WTC11 (cell line): ENCODE measurements around the gene BBS12. TPM values are rescaled to one million over a fixed set of nuclear protein-coding genes. Genes with fewer than 3 reads are reported as not detected.

ENCODE experiments used
- ATAC-seq: fragments of 200-7000 bp; cut with Tn5 transposase; 2 replicates; pipeline ENCODE4 v1.10.0; 2021; ENCODE audit warnings: mild to moderate bottlenecking, moderate library complexity
- CTCF ChIA-PET: fragments of 300-600 bp; sonication (Branson Sonifier 250); formaldehyde crosslinking; loops from one replicate; lab custom pipeline; 2021; ENCODE audit warnings: antibody characterized with exemption; lab: Charles Lee
- POLR2A ChIA-PET: fragments of 350-600 bp; sonication (Branson Sonifier 250); formaldehyde crosslinking; loops from one replicate; lab custom pipeline; 2021; ENCODE audit warnings: antibody characterized with exemption; lab: Charles Lee
- DNase-seq: peaks from one replicate; pipeline ENCODE4 v3.0.0; 2021; ENCODE audit warnings: low spot score
- H3K27ac Mint-ChIP-seq: 2 replicates; pipeline ENCODE4 v1.8.0; 2021; ENCODE audit warnings: mixed read lengths
- H3K27me3 Mint-ChIP-seq: 2 replicates; pipeline ENCODE4 v1.8.0; 2021; ENCODE audit warnings: low read depth, mild to moderate bottlenecking, moderate library complexity, mixed read lengths
- H3K36me3 Mint-ChIP-seq: 2 replicates; pipeline ENCODE4 v1.8.0; 2021; ENCODE audit warnings: mixed read lengths
- H3K4me1 Mint-ChIP-seq: 2 replicates; pipeline ENCODE4 v1.8.0; 2022; ENCODE audit warnings: mixed read lengths
- H3K4me3 Mint-ChIP-seq: 2 replicates; pipeline ENCODE4 v1.8.0; 2021; ENCODE audit warnings: mild to moderate bottlenecking, moderate library complexity, mixed read lengths
- H3K9me3 Mint-ChIP-seq: 2 replicates; pipeline ENCODE4 v1.8.0; 2021; ENCODE audit warnings: mixed read lengths
- ATF3 ChIP-seq: sonication (generic); formaldehyde crosslinking; conservative IDR thresholded peaks from 2 replicates; pipeline ENCODE4 v1.8.1; 2022; ENCODE audit warnings: mild to moderate bottlenecking, missing genetic modification reagents
- CTCF ChIP-seq: fragments of 200-600 bp; IDR thresholded peaks from 2 replicates; pipeline ENCODE4 v1.8.0; 2022; ENCODE audit warnings: antibody characterized with exemption
- E2F1 ChIP-seq: sonication (generic); formaldehyde crosslinking; IDR thresholded peaks from 2 replicates; pipeline ENCODE4 v1.8.0; 2022; ENCODE audit warnings: mild to moderate bottlenecking, missing genetic modification reagents
- E2F4 ChIP-seq: sonication (generic); formaldehyde crosslinking; IDR thresholded peaks from 2 replicates; pipeline ENCODE4 v1.8.1; 2022; ENCODE audit warnings: low read depth, mild to moderate bottlenecking, moderate library complexity, missing genetic modification reagents, borderline replicate concordance
- E2F5 ChIP-seq: sonication (generic); formaldehyde crosslinking; IDR thresholded peaks from 2 replicates; pipeline ENCODE4 v1.8.1; 2022; ENCODE audit warnings: mild to moderate bottlenecking, moderate library complexity, missing genetic modification reagents
- ETV6 ChIP-seq: sonication (generic); formaldehyde crosslinking; IDR thresholded peaks from 2 replicates; pipeline ENCODE4 v1.8.1; 2022; ENCODE audit warnings: mild to moderate bottlenecking, missing genetic modification reagents
- FOXJ3 ChIP-seq: sonication (generic); formaldehyde crosslinking; IDR thresholded peaks from 2 replicates; pipeline ENCODE4 v1.9.0; 2021; ENCODE audit warnings: missing genetic modification reagents, mild to moderate bottlenecking, borderline replicate concordance
- GABPB1 ChIP-seq: sonication (generic); formaldehyde crosslinking; IDR thresholded peaks from 2 replicates; pipeline ENCODE4 v1.8.1; 2023; ENCODE audit warnings: mild to moderate bottlenecking, missing genetic modification reagents
- GRHL2 ChIP-seq: fragments of 250-450 bp; sonication (Bioruptor Pico); IDR thresholded peaks from 2 replicates; pipeline ENCODE4 v1.8.0; 2022; ENCODE audit warnings: mild to moderate bottlenecking, moderate library complexity; ENCODE audit not compliant: insufficient replicate concordance, severe bottlenecking
- GTF2I ChIP-seq: fragments of 250-450 bp; sonication (Bioruptor Pico); conservative IDR thresholded peaks from 2 replicates; pipeline ENCODE4 v1.4.0; 2021; ENCODE audit warnings: mild to moderate bottlenecking
- HMGA2 ChIP-seq: fragments of 250-450 bp; sonication (Bioruptor Pico); IDR thresholded peaks from 2 replicates; pipeline ENCODE4 v1.4.0; 2021; ENCODE audit warnings: mild to moderate bottlenecking, moderate library complexity
- IRF1 ChIP-seq: sonication (generic); formaldehyde crosslinking; IDR thresholded peaks from 2 replicates; pipeline ENCODE4 v1.8.0; 2023; ENCODE audit warnings: missing genetic modification reagents
- IRF2 ChIP-seq: sonication (generic); formaldehyde crosslinking; IDR thresholded peaks from 2 replicates; pipeline ENCODE4 v1.8.0; 2022; ENCODE audit warnings: low read depth, missing genetic modification reagents, borderline replicate concordance
- JAZF1 ChIP-seq: fragments of 250-450 bp; sonication (Bioruptor Pico); IDR thresholded peaks from 2 replicates; pipeline ENCODE4 v1.9.0; 2021; ENCODE audit warnings: moderate library complexity, mild to moderate bottlenecking, inconsistent platforms
- MAX ChIP-seq: sonication (generic); formaldehyde crosslinking; IDR thresholded peaks from 2 replicates; pipeline ENCODE4 v1.8.0; 2022; ENCODE audit warnings: mild to moderate bottlenecking, missing genetic modification reagents
- MLX ChIP-seq: sonication (generic); formaldehyde crosslinking; IDR thresholded peaks from 2 replicates; pipeline ENCODE4 v1.8.1; 2023; ENCODE audit warnings: mild to moderate bottlenecking, missing genetic modification reagents, moderate library complexity
- MXD4 ChIP-seq: fragments of 250-450 bp; sonication (Bioruptor Pico); IDR thresholded peaks from 2 replicates; pipeline ENCODE4 v1.8.0; 2021; ENCODE audit warnings: mild to moderate bottlenecking, moderate library complexity, borderline replicate concordance
- MYBL2 ChIP-seq: sonication (generic); formaldehyde crosslinking; IDR thresholded peaks from 2 replicates; pipeline ENCODE4 v1.8.1; 2023; ENCODE audit warnings: mild to moderate bottlenecking, moderate library complexity, missing genetic modification reagents
- PRDM15 ChIP-seq: sonication (generic); formaldehyde crosslinking; IDR thresholded peaks from 2 replicates; pipeline ENCODE4 v1.8.0; 2022; ENCODE audit warnings: missing genetic modification reagents
- SP1 ChIP-seq: sonication (generic); formaldehyde crosslinking; conservative IDR thresholded peaks from 2 replicates; pipeline ENCODE4 v1.8.1; 2022; ENCODE audit warnings: missing genetic modification reagents
- ZBTB21 ChIP-seq: sonication (generic); formaldehyde crosslinking; IDR thresholded peaks from 2 replicates; pipeline ENCODE4 v1.8.1; 2023; ENCODE audit warnings: mild to moderate bottlenecking, missing genetic modification reagents, borderline replicate concordance
- ZBTB43 ChIP-seq: sonication (generic); formaldehyde crosslinking; IDR thresholded peaks from 2 replicates; pipeline ENCODE4 v1.8.1; 2023; ENCODE audit warnings: mild to moderate bottlenecking, missing genetic modification reagents
- ZNF263 ChIP-seq: sonication (generic); formaldehyde crosslinking; IDR thresholded peaks from 2 replicates; pipeline ENCODE4 v1.8.1; 2022; ENCODE audit warnings: low read depth, mild to moderate bottlenecking, moderate library complexity, missing genetic modification reagents
- ZNF416 ChIP-seq: fragments of 250-450 bp; sonication (Bioruptor Pico); IDR thresholded peaks from 2 replicates; pipeline ENCODE4 v1.9.0; 2021; ENCODE audit warnings: mild to moderate bottlenecking, inconsistent platforms
- total RNA-seq: library from RNA; stranded (reverse); gene quantifications from 3 replicates; pipeline ENCODE4 v1.2.3, GENCODE V29; 2021

The BBS12 gene
- total RNA-seq, 1 experiment from 2014 or later: 2.7 TPM

- Mint-ChIP-seq H3K4me1 (no peaks in the 10 kb centered on the region), H3K36me3 (no peaks in the 10 kb centered on the region), H3K9me3 (no peaks in the 10 kb centered on the region), H3K4me3 (no peak overlapping the region), H3K27me3 (no peaks in the 10 kb centered on the region), H3K27ac (no peak overlapping the region)
- ChIA-PET CTCF (no interaction called here), POLR2A (no interaction called here)
- no peak for ATAC-seq
- TF ChIP-seq JAZF1 (no peak), ETV6 (no peak), GABPB1 (CRISPR knock-in tag) (no peak), SP1 (CRISPR knock-in tag) (no peak), IRF2 (no peak), MXD4 (CRISPR knock-in tag) (no peak), GTF2I (CRISPR knock-in tag) (no peak), FOXJ3 (no peak), E2F1 (CRISPR knock-in tag) (no peak), MYBL2 (no peak), ATF3 (CRISPR knock-in tag) (no peak), ZNF416 (CRISPR knock-in tag) (no peak), HMGA2 (CRISPR knock-in tag) (no peak), MAX (no peak), GRHL2 (CRISPR knock-in tag) (no peak), E2F5 (no peak), ZBTB43 (CRISPR knock-in tag) (no peak), MLX (no peak), IRF1 (CRISPR knock-in tag) (no peak), CTCF (no peak)
- no peak for DNase-seq
Observed at GRCh38 chr4:122689972-122690371, 42.5 kb upstream of the BBS12 start.

GRCh38 chr4:122691988-122692387, 40.5 kb upstream of the BBS12 start:
- ChIA-PET POLR2A (no interaction called here), CTCF (interaction anchor here (3.0 kb wide), 1 partner anchor 25 kb away, joined by 11 read pairs; no protein-coding TSS in a partner anchor)
- no peak overlapping the region for H3K4me3 Mint-ChIP-seq
- peaks cover 15% of the 10 kb centered on the region for H3K4me1 Mint-ChIP-seq
- no peak for DNase-seq
- no peak overlapping the region for H3K27ac Mint-ChIP-seq
- no peaks in the 10 kb centered on the region for H3K36me3 Mint-ChIP-seq
- no peaks in the 10 kb centered on the region for H3K9me3 Mint-ChIP-seq
- peaks cover 4% of the 10 kb centered on the region; the same call in 1 of the 2 replicates for H3K27me3 Mint-ChIP-seq
- no peak for ATAC-seq
- TF ChIP-seq ZBTB21 (CRISPR knock-in tag) (no peak), ZNF263 (no peak), PRDM15 (CRISPR knock-in tag) (no peak), E2F4 (CRISPR knock-in tag) (no peak)
